ENCODE measurements around the gene ADCY7. TPM values are rescaled to one million over a fixed set of nuclear protein-coding genes. Genes with fewer than 3 reads are reported as not detected.
A peak's percentile ranks its signal among the peaks of the same experiment; 100 is the strongest.

Gene ADCY7
- total RNA-seq, 1 donor from 2014 or later: 30.3 TPM

- no peak for FAIRE-seq
- H3K4me2 ChIP-seq (ENCODE audit: low read length): no peak overlapping the region
- peak overlapping the region; percentile 75 for H3K4me3 Mint-ChIP-seq (ENCODE audit: unreplicated experiment)
Measured at GRCh38 chr16:50247906-50248608, 18.3 kb upstream of the ADCY7 start.

GRCh38 chr16:50248845-50249244 lies 17.5 kb upstream of the ADCY7 start:
- Mint-ChIP-seq H3K27ac (ENCODE audit: unreplicated experiment) (no peak overlapping the region), H3K27me3 (ENCODE audit: low read depth, unreplicated experiment) (no peaks in the 10 kb centered on the region), H3K4me1 (ENCODE audit: low read depth, unreplicated experiment) (peaks cover 22% of the 10 kb centered on the region), H3K36me3 (ENCODE audit: low read depth, unreplicated experiment) (peaks cover 6% of the 10 kb centered on the region), H3K9me3 (ENCODE audit: unreplicated experiment) (no peaks in the 10 kb centered on the region), H3K4me3 (ENCODE audit: unreplicated experiment) (no peak overlapping the region)
- TF ChIP-seq EZH2 (IDR thresholded peaks at IDR 0.05; ENCODE audit: insufficient read depth, low read length) (no peak), CTCF (IDR thresholded peaks at IDR 0.05; ENCODE audit: insufficient read depth, low read depth, low read length) (no peak)
- Histone ChIP-seq H2AFZ (ENCODE audit: low read depth, low read length) (no peak overlapping the region), H3K27me3 (ENCODE audit: insufficient read depth, low read length) (peaks cover 9% of the 10 kb centered on the region), H3K9me3 (ENCODE audit: insufficient read depth, low read depth, low read length) (no peaks in the 10 kb centered on the region), H4K20me1 (ENCODE audit: insufficient read depth, low read length) (no peaks in the 10 kb centered on the region), H3K27ac (ENCODE audit: low read depth, low read length) (no peak overlapping the region), H3K9ac (ENCODE audit: low read length) (no peak overlapping the region), H3K4me1 (ENCODE audit: insufficient read depth, low read length) (peaks cover 34% of the 10 kb centered on the region), H3K4me2 (ENCODE audit: low read length) (no peak overlapping the region), H3K4me3 (ENCODE audit: insufficient read depth, low read depth, low read length) (no peak overlapping the region), H3K36me3 (ENCODE audit: insufficient read depth, low read length) (no peaks in the 10 kb centered on the region), H3K79me2 (ENCODE audit: insufficient read depth, low read length) (no peaks in the 10 kb centered on the region)
- DNase-seq (ENCODE audit: low read depth) (no peak), FAIRE-seq (no peak)

More at GRCh38 chr16:50247906-50248608, 18.3 kb upstream of the ADCY7 start:
- H3K9me3 ChIP-seq (ENCODE audit: insufficient read depth, low read depth, low read length): no peaks in the 10 kb centered on the region
- H4K20me1 ChIP-seq (ENCODE audit: insufficient read depth, low read length): no peaks in the 10 kb centered on the region
- H3K36me3 ChIP-seq (ENCODE audit: insufficient read depth, low read length): no peaks in the 10 kb centered on the region
- H3K36me3 Mint-ChIP-seq (ENCODE audit: low read depth, unreplicated experiment): peaks cover 6% of the 10 kb centered on the region
- H3K4me1 ChIP-seq (ENCODE audit: insufficient read depth, low read length): peaks cover 34% of the 10 kb centered on the region
- peaks cover 20% of the 10 kb centered on the region for H3K4me1 Mint-ChIP-seq (ENCODE audit: low read depth, unreplicated experiment)
- no peak overlapping the region for H3K9ac ChIP-seq (ENCODE audit: low read length)
- no peaks in the 10 kb centered on the region for H3K9me3 Mint-ChIP-seq (ENCODE audit: unreplicated experiment)
- no peak overlapping the region for H2AFZ ChIP-seq (ENCODE audit: low read depth, low read length)
- no peak overlapping the region for H3K4me3 ChIP-seq (ENCODE audit: insufficient read depth, low read depth, low read length)
- H3K27ac ChIP-seq (ENCODE audit: low read depth, low read length): no peak overlapping the region
- DNase-seq (ENCODE audit: low read depth): no peak
- peaks cover 7% of the 10 kb centered on the region for H3K27me3 ChIP-seq (ENCODE audit: insufficient read depth, low read length)
- H3K79me2 ChIP-seq (ENCODE audit: insufficient read depth, low read length): no peaks in the 10 kb centered on the region
- no peaks in the 10 kb centered on the region for H3K27me3 Mint-ChIP-seq (ENCODE audit: low read depth, unreplicated experiment)
- TF ChIP-seq CTCF (IDR thresholded peaks at IDR 0.05; ENCODE audit: insufficient read depth, low read depth, low read length) (no peak), EZH2 (IDR thresholded peaks at IDR 0.05; ENCODE audit: insufficient read depth, low read length) (no peak)
- H3K27ac Mint-ChIP-seq (ENCODE audit: unreplicated experiment): no peak overlapping the region
